ENCODE measurements around the gene SPSB2.

GRCh38 chr12:6860942-6861341 is 12.2 kb downstream of the SPSB2 start:
- TF ChIP-seq POLR2A (IDR thresholded peaks at IDR 0.05; ENCODE audit: low read length), result no peak
- TF ChIP-seq GATA1 (IDR thresholded peaks at IDR 0.05; ENCODE audit: low read depth, low read length), result no peak
